ENCODE results near the gene KLHL25. TPM values are rescaled to one million over a fixed set of nuclear protein-coding genes. Genes with fewer than 3 reads are reported as not detected.

The KLHL25 gene
- polyA plus RNA-seq, 1 donor from 2014 or later = 38.9 TPM

DNA sequence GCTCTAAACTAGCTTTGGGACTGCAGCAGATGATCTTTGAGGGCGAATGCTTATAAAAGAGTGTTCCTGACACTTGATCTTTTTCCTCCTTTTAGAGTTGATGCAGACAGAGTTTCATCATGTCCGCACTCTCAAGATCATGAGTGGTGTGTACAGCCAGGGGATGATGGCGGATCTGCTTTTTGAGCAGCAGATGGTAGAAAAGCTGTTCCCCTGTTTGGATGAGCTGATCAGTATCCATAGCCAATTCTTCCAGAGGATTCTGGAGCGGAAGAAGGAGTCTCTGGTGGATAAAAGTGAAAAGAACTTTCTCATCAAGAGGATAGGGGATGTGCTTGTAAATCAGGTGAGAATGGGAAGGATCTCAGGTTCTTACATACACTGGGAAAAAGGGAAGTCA, 75.7 kb downstream of the KLHL25 start:
- Histone ChIP-seq H3K9me2 (ENCODE audit: insufficient read depth, low read length) (no peaks in the 10 kb centered on the region), H3K27ac (ENCODE audit: low read length) (no peak overlapping the region), H3K27me3 (ENCODE audit: insufficient read depth, low read depth, low read length) (no peaks in the 10 kb centered on the region), H3K4me2 (ENCODE audit: low read length) (no peak overlapping the region), H2AFZ (ENCODE audit: low read depth, low read length) (no peak overlapping the region), H3K36me3 (ENCODE audit: insufficient read depth, low read length) (peaks cover 3% of the 10 kb centered on the region), H3K79me2 (replicated peaks; ENCODE audit: insufficient read depth, low read length) (no peaks in the 10 kb centered on the region), H3K9me3 (ENCODE audit: low read length) (no peaks in the 10 kb centered on the region), H3K9ac (ENCODE audit: low read length) (no peak overlapping the region), H3K4me3 (ENCODE audit: low read length) (no peak overlapping the region), H3F3A (ENCODE audit: insufficient read depth, low read length, poor library complexity, severe bottlenecking) (no peaks in the 10 kb centered on the region), H4K20me1 (ENCODE audit: insufficient read depth) (no peaks in the 10 kb centered on the region)
- TF ChIP-seq, protein P1, sequence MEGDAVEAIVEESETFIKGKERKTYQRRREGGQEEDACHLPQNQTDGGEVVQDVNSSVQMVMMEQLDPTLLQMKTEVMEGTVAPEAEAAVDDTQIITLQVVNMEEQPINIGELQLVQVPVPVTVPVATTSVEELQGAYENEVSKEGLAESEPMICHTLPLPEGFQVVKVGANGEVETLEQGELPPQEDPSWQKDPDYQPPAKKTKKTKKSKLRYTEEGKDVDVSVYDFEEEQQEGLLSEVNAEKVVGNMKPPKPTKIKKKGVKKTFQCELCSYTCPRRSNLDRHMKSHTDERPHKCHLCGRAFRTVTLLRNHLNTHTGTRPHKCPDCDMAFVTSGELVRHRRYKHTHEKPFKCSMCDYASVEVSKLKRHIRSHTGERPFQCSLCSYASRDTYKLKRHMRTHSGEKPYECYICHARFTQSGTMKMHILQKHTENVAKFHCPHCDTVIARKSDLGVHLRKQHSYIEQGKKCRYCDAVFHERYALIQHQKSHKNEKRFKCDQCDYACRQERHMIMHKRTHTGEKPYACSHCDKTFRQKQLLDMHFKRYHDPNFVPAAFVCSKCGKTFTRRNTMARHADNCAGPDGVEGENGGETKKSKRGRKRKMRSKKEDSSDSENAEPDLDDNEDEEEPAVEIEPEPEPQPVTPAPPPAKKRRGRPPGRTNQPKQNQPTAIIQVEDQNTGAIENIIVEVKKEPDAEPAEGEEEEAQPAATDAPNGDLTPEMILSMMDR (IDR thresholded peaks at IDR 0.05; ENCODE audit: poor library complexity, severe bottlenecking) = no peak
- no peak for TF ChIP-seq MXI1 (conservative IDR thresholded peaks at IDR 0.05; ENCODE audit: poor library complexity, severe bottlenecking)

DNA sequence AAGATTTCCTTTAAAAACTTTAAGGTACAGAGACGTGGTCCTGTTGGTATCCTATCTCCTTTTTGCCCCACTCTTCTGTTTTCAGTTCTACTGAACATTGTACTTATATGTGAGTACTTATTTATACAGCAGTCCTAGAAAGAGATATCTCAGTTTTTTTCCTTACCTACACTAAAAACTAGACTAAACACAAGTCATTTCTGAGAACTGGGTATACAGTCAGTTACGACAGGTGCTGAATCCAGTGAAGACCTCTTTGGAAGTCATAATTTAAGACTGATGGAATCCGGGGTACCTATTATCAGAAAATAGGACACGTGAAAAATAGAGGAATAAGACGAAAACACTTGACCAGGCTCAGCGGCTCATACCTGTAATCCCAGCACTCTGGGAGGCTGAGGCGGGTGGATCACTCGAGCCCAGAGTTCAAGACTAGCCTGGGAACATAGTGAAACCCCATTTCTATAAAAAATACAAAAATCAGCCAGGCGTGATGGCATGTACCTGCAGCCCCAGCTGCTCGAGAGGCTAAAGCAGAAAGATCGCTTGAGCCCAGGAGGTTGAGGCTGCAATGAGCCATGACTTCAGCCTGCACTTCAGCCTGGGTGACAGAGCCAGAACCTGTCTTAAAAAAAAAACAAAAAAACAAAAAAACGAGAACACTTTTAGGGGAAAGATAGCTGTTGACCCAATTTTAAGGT, 76.3 kb downstream of the KLHL25 start:
- no peaks in the 10 kb centered on the region for H4K20me1 ChIP-seq (ENCODE audit: insufficient read depth)
- no peaks in the 10 kb centered on the region for H3K9me2 ChIP-seq (ENCODE audit: insufficient read depth, low read length)
- TF ChIP-seq, protein P2, sequence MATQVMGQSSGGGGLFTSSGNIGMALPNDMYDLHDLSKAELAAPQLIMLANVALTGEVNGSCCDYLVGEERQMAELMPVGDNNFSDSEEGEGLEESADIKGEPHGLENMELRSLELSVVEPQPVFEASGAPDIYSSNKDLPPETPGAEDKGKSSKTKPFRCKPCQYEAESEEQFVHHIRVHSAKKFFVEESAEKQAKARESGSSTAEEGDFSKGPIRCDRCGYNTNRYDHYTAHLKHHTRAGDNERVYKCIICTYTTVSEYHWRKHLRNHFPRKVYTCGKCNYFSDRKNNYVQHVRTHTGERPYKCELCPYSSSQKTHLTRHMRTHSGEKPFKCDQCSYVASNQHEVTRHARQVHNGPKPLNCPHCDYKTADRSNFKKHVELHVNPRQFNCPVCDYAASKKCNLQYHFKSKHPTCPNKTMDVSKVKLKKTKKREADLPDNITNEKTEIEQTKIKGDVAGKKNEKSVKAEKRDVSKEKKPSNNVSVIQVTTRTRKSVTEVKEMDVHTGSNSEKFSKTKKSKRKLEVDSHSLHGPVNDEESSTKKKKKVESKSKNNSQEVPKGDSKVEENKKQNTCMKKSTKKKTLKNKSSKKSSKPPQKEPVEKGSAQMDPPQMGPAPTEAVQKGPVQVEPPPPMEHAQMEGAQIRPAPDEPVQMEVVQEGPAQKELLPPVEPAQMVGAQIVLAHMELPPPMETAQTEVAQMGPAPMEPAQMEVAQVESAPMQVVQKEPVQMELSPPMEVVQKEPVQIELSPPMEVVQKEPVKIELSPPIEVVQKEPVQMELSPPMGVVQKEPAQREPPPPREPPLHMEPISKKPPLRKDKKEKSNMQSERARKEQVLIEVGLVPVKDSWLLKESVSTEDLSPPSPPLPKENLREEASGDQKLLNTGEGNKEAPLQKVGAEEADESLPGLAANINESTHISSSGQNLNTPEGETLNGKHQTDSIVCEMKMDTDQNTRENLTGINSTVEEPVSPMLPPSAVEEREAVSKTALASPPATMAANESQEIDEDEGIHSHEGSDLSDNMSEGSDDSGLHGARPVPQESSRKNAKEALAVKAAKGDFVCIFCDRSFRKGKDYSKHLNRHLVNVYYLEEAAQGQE (IDR thresholded peaks at IDR 0.05; ENCODE audit: borderline replicate concordance) = no peak
- TF ChIP-seq EP300 (conservative IDR thresholded peaks at IDR 0.05; ENCODE audit: poor library complexity, severe bottlenecking) = no peak
- TF ChIP-seq MXI1 (conservative IDR thresholded peaks at IDR 0.05; ENCODE audit: poor library complexity, severe bottlenecking) = no peak
- TF ChIP-seq POLR2AphosphoS5 (IDR thresholded peaks at IDR 0.05) = no peak
- TF ChIP-seq SMC3 (conservative IDR thresholded peaks at IDR 0.05; ENCODE audit: poor library complexity) = no peak
- H3K9me3 ChIP-seq (ENCODE audit: low read length) = no peaks in the 10 kb centered on the region
- no peak overlapping the region for H3K27ac ChIP-seq (ENCODE audit: low read length)
- no peak overlapping the region for H3K4me2 ChIP-seq (ENCODE audit: low read length)
- no peaks in the 10 kb centered on the region for H3K79me2 ChIP-seq (replicated peaks; ENCODE audit: insufficient read depth, low read length)
- H3K4me3 ChIP-seq (ENCODE audit: low read length) = no peak overlapping the region
- no peaks in the 10 kb centered on the region for H3F3A ChIP-seq (ENCODE audit: insufficient read depth, low read length, poor library complexity, severe bottlenecking)
- no peak overlapping the region for H2AFZ ChIP-seq (ENCODE audit: low read depth, low read length)
- no peak overlapping the region for H3K9ac ChIP-seq (ENCODE audit: low read length)
- peaks cover 3% of the 10 kb centered on the region for H3K36me3 ChIP-seq (ENCODE audit: insufficient read depth, low read length)
- no peaks in the 10 kb centered on the region for H3K27me3 ChIP-seq (ENCODE audit: insufficient read depth, low read depth, low read length)

DNA sequence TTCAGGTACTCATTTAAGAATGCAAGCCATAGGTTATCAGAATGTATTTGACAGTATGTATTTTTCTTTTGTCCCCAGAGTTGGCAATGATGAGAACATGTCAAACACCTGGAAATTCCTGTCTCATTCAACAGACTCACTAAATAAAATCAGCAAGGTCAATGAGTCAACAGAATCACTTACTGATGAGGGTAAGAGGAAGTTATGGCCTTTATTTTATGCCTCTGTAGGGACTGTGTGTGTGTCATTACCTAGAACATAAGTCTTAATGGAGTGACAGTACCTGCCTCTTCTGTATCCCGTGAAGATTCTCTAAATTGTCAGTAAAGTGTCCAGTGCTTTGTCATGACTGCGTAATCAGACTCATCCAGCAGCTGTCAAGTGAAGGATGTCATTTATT, 77.5 kb downstream of the KLHL25 start:
- Histone ChIP-seq H4K20me1 (ENCODE audit: insufficient read depth) (no peaks in the 10 kb centered on the region), H3K36me3 (ENCODE audit: insufficient read depth, low read length) (no peaks in the 10 kb centered on the region), H2AFZ (ENCODE audit: low read depth, low read length) (no peak overlapping the region), H3K4me3 (ENCODE audit: low read length) (no peak overlapping the region), H3K4me2 (ENCODE audit: low read length) (no peak overlapping the region), H3K27me3 (ENCODE audit: insufficient read depth, low read depth, low read length) (no peaks in the 10 kb centered on the region), H3K9me3 (ENCODE audit: low read length) (no peaks in the 10 kb centered on the region), H3K27ac (ENCODE audit: low read length) (no peak overlapping the region), H3K79me2 (replicated peaks; ENCODE audit: insufficient read depth, low read length) (no peaks in the 10 kb centered on the region), H3K9ac (ENCODE audit: low read length) (no peak overlapping the region), H3F3A (ENCODE audit: insufficient read depth, low read length, poor library complexity, severe bottlenecking) (no peaks in the 10 kb centered on the region), H3K9me2 (ENCODE audit: insufficient read depth, low read length) (no peaks in the 10 kb centered on the region)
- TF ChIP-seq, protein P1 (IDR thresholded peaks at IDR 0.05; ENCODE audit: poor library complexity, severe bottlenecking) = no peak
- TF ChIP-seq, protein P2 (IDR thresholded peaks at IDR 0.05; ENCODE audit: borderline replicate concordance) = no peak
- TF ChIP-seq POLR2AphosphoS5 (IDR thresholded peaks at IDR 0.05) (no peak), MXI1 (conservative IDR thresholded peaks at IDR 0.05; ENCODE audit: poor library complexity, severe bottlenecking) (no peak), EZH2 (IDR thresholded peaks at IDR 0.05; ENCODE audit: borderline replicate concordance, insufficient read depth, low read length, poor library complexity, severe bottlenecking) (no peak), RAD21 (conservative IDR thresholded peaks at IDR 0.05) (no peak), EP300 (conservative IDR thresholded peaks at IDR 0.05; ENCODE audit: poor library complexity, severe bottlenecking) (no peak), TAF1 (IDR thresholded peaks at IDR 0.05; ENCODE audit: low read depth) (no peak), SMC3 (conservative IDR thresholded peaks at IDR 0.05; ENCODE audit: poor library complexity) (no peak)

Measured in neural cell (in vitro differentiated cells).